DND-41 (cell line): ENCODE data around the gene ZCWPW2.

Source experiments
- ATAC-seq: fragments of 200-7000 bp; cut with Tn5 transposase; 3 replicates; pipeline ENCODE4 v1.9.1; 2021; ENCODE audit warnings: low read depth; ENCODE audit not compliant: insufficient read depth
- DNase-seq: peaks from one replicate; pipeline ENCODE4 v3.0.0-alpha.2; 2020
- H2AFZ ChIP-seq: 2 replicates; pipeline ENCODE4 v1.6.0; 2012; ENCODE audit warnings: low read depth, low read length
- H3K27ac ChIP-seq: 2 replicates; pipeline ENCODE4 v1.5.1; 2012; ENCODE audit warnings: low read length, inconsistent platforms
- H3K27me3 ChIP-seq: fragments of 200-600 bp; sonication (generic); 2 replicates; pipeline ENCODE4 v1.6.0; 2012; ENCODE audit warnings: low read length, mild to moderate bottlenecking, inconsistent platforms; ENCODE audit not compliant: insufficient read depth, poor library complexity
- H3K36me3 ChIP-seq: 2 replicates; pipeline ENCODE4 v1.5.1; 2012; ENCODE audit warnings: low read length, inconsistent platforms; ENCODE audit not compliant: insufficient read depth
- H3K4me1 ChIP-seq: 2 replicates; pipeline ENCODE4 v1.5.1; 2012; ENCODE audit warnings: mild to moderate bottlenecking, low read length; ENCODE audit not compliant: insufficient read depth
- H3K4me2 ChIP-seq: 2 replicates; pipeline ENCODE4 v1.6.0; 2012; ENCODE audit warnings: mild to moderate bottlenecking, moderate library complexity, low read length, inconsistent platforms; ENCODE audit not compliant: insufficient read depth
- H3K4me3 ChIP-seq, 2 experiments: fragments of 200-600 bp in 1 of 2; shearing (Covaris generic) in 1 of 2; 2 replicates each; pipeline ENCODE4 v1.5.1; 2012 to 2016; ENCODE audit warnings: inconsistent platforms in 2 of 2, low read length in 2 of 2, mild to moderate bottlenecking in 2 of 2, low read depth in 1 of 2, moderate library complexity in 1 of 2
- H3K79me2 ChIP-seq: 2 replicates; pipeline ENCODE4 v1.6.0; 2012; ENCODE audit warnings: low read length, inconsistent platforms; ENCODE audit not compliant: insufficient read depth
- H3K9ac ChIP-seq: 2 replicates; pipeline ENCODE4 v1.6.0; 2012; ENCODE audit warnings: low read depth, mild to moderate bottlenecking, inconsistent platforms, low read length, moderate library complexity
- H3K9me3 ChIP-seq: 2 replicates; pipeline ENCODE4 v1.5.1; 2012; ENCODE audit warnings: low read length, moderate library complexity, mild to moderate bottlenecking, inconsistent platforms; ENCODE audit not compliant: insufficient read depth, severe bottlenecking
- H4K20me1 ChIP-seq: 2 replicates; pipeline ENCODE4 v1.6.0; 2012; ENCODE audit warnings: low read length; ENCODE audit not compliant: insufficient read depth
- EZH2 ChIP-seq: IDR thresholded peaks from 3 replicates; pipeline ENCODE4 v1.6.1; 2012; ENCODE audit warnings: borderline replicate concordance, low read depth, mild to moderate bottlenecking, moderate library complexity, low read length, inconsistent platforms; ENCODE audit not compliant: severe bottlenecking
- TF ChIP-seq, protein P1 (sequence below): IDR thresholded peaks from 2 replicates; pipeline ENCODE4 v1.5.1; 2012; ENCODE audit warnings: borderline replicate concordance, low read length, moderate library complexity, mild to moderate bottlenecking; ENCODE audit not compliant: poor library complexity, severe bottlenecking; ENCODE audit errors: extremely low read depth

ZCWPW2 gene

GRCh38 chr3:28317438-28318022 is 31.0 kb upstream of the ZCWPW2 start:
- DNase-seq (peak; percentile 40), ATAC-seq (peak; percentile 96)
- Histone ChIP-seq H3K9ac (no peak overlapping the region), H3K79me2 (no peaks in the 10 kb centered on the region), H4K20me1 (no peaks in the 10 kb centered on the region), H3K36me3 (peaks cover 41% of the 10 kb centered on the region), H3K27me3 (no peaks in the 10 kb centered on the region), H3K4me3 (no peak overlapping the region), H3K9me3 (no peaks in the 10 kb centered on the region), H3K4me1 (no peaks in the 10 kb centered on the region), H3K4me2 (no peak overlapping the region), H3K27ac (no peak overlapping the region), H2AFZ (no peak overlapping the region)
- TF ChIP-seq, protein P1, sequence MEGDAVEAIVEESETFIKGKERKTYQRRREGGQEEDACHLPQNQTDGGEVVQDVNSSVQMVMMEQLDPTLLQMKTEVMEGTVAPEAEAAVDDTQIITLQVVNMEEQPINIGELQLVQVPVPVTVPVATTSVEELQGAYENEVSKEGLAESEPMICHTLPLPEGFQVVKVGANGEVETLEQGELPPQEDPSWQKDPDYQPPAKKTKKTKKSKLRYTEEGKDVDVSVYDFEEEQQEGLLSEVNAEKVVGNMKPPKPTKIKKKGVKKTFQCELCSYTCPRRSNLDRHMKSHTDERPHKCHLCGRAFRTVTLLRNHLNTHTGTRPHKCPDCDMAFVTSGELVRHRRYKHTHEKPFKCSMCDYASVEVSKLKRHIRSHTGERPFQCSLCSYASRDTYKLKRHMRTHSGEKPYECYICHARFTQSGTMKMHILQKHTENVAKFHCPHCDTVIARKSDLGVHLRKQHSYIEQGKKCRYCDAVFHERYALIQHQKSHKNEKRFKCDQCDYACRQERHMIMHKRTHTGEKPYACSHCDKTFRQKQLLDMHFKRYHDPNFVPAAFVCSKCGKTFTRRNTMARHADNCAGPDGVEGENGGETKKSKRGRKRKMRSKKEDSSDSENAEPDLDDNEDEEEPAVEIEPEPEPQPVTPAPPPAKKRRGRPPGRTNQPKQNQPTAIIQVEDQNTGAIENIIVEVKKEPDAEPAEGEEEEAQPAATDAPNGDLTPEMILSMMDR = peak; percentile 72
- no peak for TF ChIP-seq EZH2

DNA sequence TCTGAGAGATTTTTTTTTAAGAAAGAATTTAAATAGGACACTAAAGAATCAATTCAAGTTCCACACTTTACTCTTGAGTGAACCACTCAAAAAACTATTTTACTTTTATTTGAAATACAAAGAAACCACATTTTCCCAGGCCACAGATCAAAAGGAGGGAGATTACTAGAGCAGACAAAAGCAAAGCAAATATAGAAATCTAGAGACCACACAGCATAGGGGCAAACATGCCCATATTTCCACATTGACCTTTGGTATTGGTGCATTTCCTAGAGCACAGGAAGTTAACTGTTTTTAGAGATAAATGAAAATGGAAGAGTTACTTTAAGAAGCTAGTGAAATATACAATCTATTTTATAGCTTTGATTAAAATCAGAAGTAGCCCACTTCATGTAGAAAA is 27.5 kb upstream of the ZCWPW2 start:
- DNase-seq (no peak), ATAC-seq (no peak)
- H3K27ac ChIP-seq = no peak overlapping the region
- no peak overlapping the region for H3K9ac ChIP-seq
- no peaks in the 10 kb centered on the region for H3K9me3 ChIP-seq
- H3K4me2 ChIP-seq = no peak overlapping the region
- H3K27me3 ChIP-seq = no peaks in the 10 kb centered on the region
- peaks cover 11% of the 10 kb centered on the region for H3K4me1 ChIP-seq
- no peak overlapping the region for H2AFZ ChIP-seq
- no peak overlapping the region for H3K4me3 ChIP-seq
- TF ChIP-seq, protein P1 = no peak
- no peak for TF ChIP-seq EZH2
- H4K20me1 ChIP-seq = no peaks in the 10 kb centered on the region
- no peaks in the 10 kb centered on the region for H3K79me2 ChIP-seq
- H3K36me3 ChIP-seq = peaks cover 70% of the 10 kb centered on the region

DNA sequence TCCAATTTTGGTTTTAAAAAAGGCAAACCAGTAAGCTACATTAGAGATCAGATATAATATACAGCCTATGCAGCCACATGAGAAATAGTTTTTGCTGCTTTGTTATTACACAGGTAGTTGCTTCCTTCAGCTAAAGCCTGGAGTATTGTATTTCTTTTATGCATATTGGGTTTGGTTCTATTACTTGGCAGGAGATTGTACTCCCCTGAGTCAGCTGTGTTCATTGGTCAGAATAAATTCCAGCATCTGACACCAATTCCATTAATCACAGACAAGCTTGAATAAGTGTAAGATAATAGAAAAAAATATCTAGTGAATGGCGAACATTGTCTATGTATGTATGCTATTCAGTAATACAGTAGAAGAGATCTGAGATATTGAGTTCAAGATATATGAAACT is 26.1 kb upstream of the ZCWPW2 start:
- peaks cover 70% of the 10 kb centered on the region for H3K36me3 ChIP-seq

More for the DNA sequence above, 26.1 kb upstream of the ZCWPW2 start:
- Histone ChIP-seq H2AFZ (no peak overlapping the region), H3K27me3 (no peaks in the 10 kb centered on the region), H4K20me1 (no peaks in the 10 kb centered on the region), H3K9me3 (no peaks in the 10 kb centered on the region), H3K4me1 (peaks cover 26% of the 10 kb centered on the region), H3K4me3 (no peak overlapping the region), H3K9ac (no peak overlapping the region), H3K79me2 (no peaks in the 10 kb centered on the region), H3K4me2 (no peak overlapping the region), H3K27ac (no peak overlapping the region)
- TF ChIP-seq EZH2 = no peak
- TF ChIP-seq, protein P1 = no peak
- no peak for ATAC-seq
- DNase-seq = no peak
